Spleen (tissue), 7 donors: ENCODE measurements around the gene KIN.

Source experiments
- CTCF ChIP-seq, 11 experiments: fragments of 200-600 bp in 7 of 11; fragments of 450-650 bp in 4 of 11; sonication (generic) in 4 of 11; IDR thresholded peaks in 8 of 11; conservative IDR thresholded peaks in 3 of 11; 1 replicate in 7 of 11; 2 replicates in 4 of 11; pipeline versions ENCODE4 v1.4.0 to v1.8.0; 2016 to 2021; ENCODE audit warnings: antibody characterized with exemption in 11 of 11, inconsistent platforms in 4 of 11, mild to moderate bottlenecking in 1 of 11
- POLR2A ChIP-seq, 3 donors: fragments of 450-650 bp; IDR thresholded peaks; one replicate each; pipeline ENCODE4 v1.5.1; 2017; ENCODE audit warnings: antibody characterized with exemption in 3 of 3, mild to moderate bottlenecking in 1 of 3
- POLR2AphosphoS5 ChIP-seq, 3 donors: sonication (generic); formaldehyde crosslinking; IDR thresholded peaks; one replicate each; pipeline ENCODE4 v1.5.1; 2017; ENCODE audit warnings: antibody characterized with exemption in 3 of 3
- donor health status: DM: no; HTN: no; CAD: no; lungs with moderate emphysema.
- donor health status: DM: no; HTN: no; CAD: no.
- donor health status: DM: no; HTN: no; CAD: no.

DNA sequence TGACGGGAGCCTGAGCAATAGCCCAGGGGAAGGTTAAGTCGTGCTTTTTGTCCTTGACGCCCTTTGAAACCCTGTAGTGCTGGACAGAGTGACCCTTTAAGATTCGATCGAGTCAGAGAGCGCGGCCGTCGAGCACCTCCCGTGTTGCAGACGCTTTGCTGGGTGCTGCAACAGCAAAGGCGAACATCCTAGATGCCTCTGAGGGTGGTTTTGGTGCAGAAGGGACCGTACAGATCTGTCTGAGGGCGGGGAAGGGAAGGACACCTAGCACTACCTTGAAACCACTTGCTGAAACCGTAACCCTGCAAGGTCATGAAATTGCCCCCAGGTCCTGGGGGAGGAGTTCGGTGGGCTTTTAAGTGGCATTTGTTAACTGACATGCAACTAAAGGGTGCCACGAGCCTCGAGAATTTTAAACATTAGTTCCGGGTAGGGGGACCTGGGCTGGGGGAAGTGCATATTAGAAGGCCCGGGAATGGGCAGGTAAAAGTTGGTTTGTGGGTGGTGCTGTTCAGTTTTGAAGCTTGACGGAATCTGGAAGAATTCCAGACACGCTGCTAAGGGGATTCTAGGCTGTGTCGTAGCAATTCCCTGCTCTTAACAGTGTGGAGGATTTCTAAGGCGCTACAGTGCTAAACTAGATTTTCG is 970 bp upstream of the KIN start:
- no peak for TF ChIP-seq CTCF (IDR thresholded peaks at IDR 0.05 in 8 of 11, conservative IDR thresholded peaks at IDR 0.05 in 3 of 11)
- TF ChIP-seq POLR2A (IDR thresholded peaks at IDR 0.05): no peak
- no peak for TF ChIP-seq POLR2AphosphoS5 (IDR thresholded peaks at IDR 0.05)
